ENCODE data around the gene CD160.

The CD160 gene

GRCh38 chr1:145785547-145785946 is 66.2 kb downstream of the CD160 start:
- DNase-seq: no peak
- TF ChIP-seq GATA1 (IDR thresholded peaks at IDR 0.05; ENCODE audit: low read depth, low read length) (no peak), POLR2A (IDR thresholded peaks at IDR 0.05; ENCODE audit: low read length) (no peak)

GRCh38 chr1:145786271-145786670 is 67.0 kb downstream of the CD160 start:
- DNase-seq: no peak
- no peak for TF ChIP-seq POLR2A (IDR thresholded peaks at IDR 0.05; ENCODE audit: low read length)
- TF ChIP-seq GATA1 (IDR thresholded peaks at IDR 0.05; ENCODE audit: low read depth, low read length): no peak

- DNase-seq: no peak
- no peak for TF ChIP-seq GATA1 (IDR thresholded peaks at IDR 0.05; ENCODE audit: low read depth, low read length)
- no peak for TF ChIP-seq POLR2A (IDR thresholded peaks at IDR 0.05; ENCODE audit: low read length)
These were observed 69.3 kb downstream of the CD160 start for GRCh38 chr1:145788580-145788979.

Data from erythroblast (primary cell).